Naive thymus-derived CD8-positive, alpha-beta T cell (primary cell): ENCODE results near the gene ACSS1. TPM values are rescaled to one million over a fixed set of nuclear protein-coding genes. Genes with fewer than 3 reads are reported as not detected.

Experiments used
- ATAC-seq, 2 donors: fragments of 150-1000 bp; cut with Tn5 transposase in 1 of 2; sonication (Bioruptor Pico), chemical (Tn5 transposase) in 1 of 2; 1 replicate in 1 of 2; 2 replicates in 1 of 2; pipeline ENCODE4 v1.10.0; 2021; ENCODE audit warnings: mild to moderate bottlenecking in 2 of 2, moderate library complexity in 2 of 2
- POLR2A ChIA-PET: fragments of 350-600 bp; sonication (Branson Sonifier 250); formaldehyde crosslinking; loops from one replicate; lab custom pipeline; 2021; ENCODE audit warnings: antibody characterized with exemption; lab: Charles Lee
- DNase-seq, 10 donors: peaks; one replicate each; pipeline versions ENCODE4 v3.0.0 to v3.0.0-alpha.2; 2020 to 2022
- H3K27ac Mint-ChIP-seq, 10 donors: one replicate each; pipeline ENCODE4 v1.8.0; 2020 to 2022; ENCODE audit warnings: mild to moderate bottlenecking in 10 of 10, mixed read lengths in 10 of 10, moderate library complexity in 4 of 10, inconsistent platforms in 1 of 10
- H3K27me3 Mint-ChIP-seq, 5 donors: one replicate each; pipeline ENCODE4 v1.8.0; 2021 to 2022; ENCODE audit warnings: mixed read lengths in 5 of 5
- H3K36me3 Mint-ChIP-seq, 3 donors: one replicate each; pipeline ENCODE4 v1.8.0; 2020 to 2022; ENCODE audit warnings: mixed read lengths in 3 of 3, mild to moderate bottlenecking in 2 of 3, inconsistent platforms in 1 of 3
- H3K4me1 Mint-ChIP-seq, 4 donors: one replicate each; pipeline ENCODE4 v1.8.0; 2021 to 2022; ENCODE audit warnings: mixed read lengths in 4 of 4
- H3K4me3 Mint-ChIP-seq, 10 donors: one replicate each; pipeline ENCODE4 v1.8.0; 2020 to 2022; ENCODE audit warnings: mild to moderate bottlenecking in 10 of 10, mixed read lengths in 10 of 10, moderate library complexity in 6 of 10, inconsistent platforms in 1 of 10
- H3K9me3 Mint-ChIP-seq, 9 donors: one replicate each; pipeline ENCODE4 v1.8.0; 2020 to 2022; ENCODE audit warnings: mixed read lengths in 9 of 9, mild to moderate bottlenecking in 3 of 9, inconsistent platforms in 1 of 9, moderate library complexity in 1 of 9
- polyA plus RNA-seq, 3 donors: library from polyadenylated mRNA; unstranded; fragments of 300-500 nt; fragmentation: Illumina TruSeq; gene quantifications; one replicate each; pipeline ENCODE4 v1.2.3, GENCODE V29; 2021
- total RNA-seq, 8 experiments: library from RNA in 2 of 8; stranded (reverse) in 2 of 8; gene quantifications; one replicate each; pipeline ENCODE4 v1.2.3 and lab custom pipeline; 2021 to 2026

The ACSS1 gene
- total and polyA plus RNA-seq, 5 experiments from 2014 or later = 45.2 to 57.8 (median 48.2) TPM

DNA sequence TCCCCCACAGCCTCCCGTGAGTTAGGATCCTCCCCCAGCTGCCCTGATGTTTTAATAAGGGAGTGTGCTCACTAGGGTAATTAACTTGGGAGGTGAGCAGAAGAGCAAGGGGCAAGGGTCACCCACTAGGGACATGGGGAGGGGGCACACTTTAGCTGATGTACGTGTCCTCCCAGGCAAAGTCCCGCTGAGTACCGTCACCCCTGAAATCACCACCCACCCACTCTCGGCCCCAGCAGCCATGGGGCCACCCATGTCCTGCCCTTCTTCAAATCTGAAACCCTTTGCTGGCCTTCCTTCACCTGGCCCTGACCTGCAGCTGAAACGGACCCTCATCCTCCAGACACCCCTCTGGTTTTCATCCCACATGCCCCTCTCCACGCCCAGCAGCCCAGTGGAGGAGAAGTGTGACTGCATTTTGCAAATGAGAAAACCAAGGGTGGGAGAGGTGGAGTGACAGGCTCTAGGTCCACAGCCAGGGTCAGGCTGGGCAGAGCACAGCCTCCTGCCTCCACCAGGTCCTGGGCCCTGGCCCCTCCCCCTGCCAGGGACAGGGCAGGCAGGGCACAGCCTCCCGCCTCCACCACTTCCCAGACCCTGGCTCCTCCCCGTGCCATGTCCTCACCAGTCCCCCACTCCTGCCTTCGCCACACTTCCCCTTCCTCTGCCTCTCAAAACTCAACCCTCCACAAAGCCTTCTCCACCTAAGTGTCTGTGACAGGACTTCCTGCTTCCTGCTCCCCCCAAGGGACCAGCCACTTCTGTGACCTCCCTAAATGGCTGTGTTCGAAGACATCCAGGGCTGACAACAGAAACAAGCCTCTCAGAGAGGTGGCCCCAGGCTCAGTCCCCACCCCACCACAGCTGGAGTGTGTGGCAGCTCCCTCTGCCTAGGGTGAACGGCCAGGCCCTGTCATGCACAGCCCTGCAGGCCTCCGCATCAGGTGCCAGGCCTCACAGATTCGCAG lies 15.1 kb downstream of the ACSS1 start:
- peaks cover 16 to 61% (median 45%) of the 10 kb centered on the region in 4 donors for H3K4me1 Mint-ChIP-seq
- peak overlapping the region; percentile 93 to 98 (median 95) for H3K27ac Mint-ChIP-seq
- POLR2A ChIA-PET = interaction anchor here (1.6 to 3.5 kb wide), 2 partner anchors 15 to 22 kb away, joined by 4 to 43 read pairs; partner anchors contain the start of gene ACSS1
- H3K36me3 Mint-ChIP-seq = peaks cover 0 to 21% (median 2%) of the 10 kb centered on the region in 3 donors
- peak overlapping the region in 9 of 10 donors; percentile 66 to 87 (median 73) for H3K4me3 Mint-ChIP-seq
- H3K27me3 Mint-ChIP-seq = no peaks in the 10 kb centered on the region
- H3K9me3 Mint-ChIP-seq = no peaks in the 10 kb centered on the region
- ATAC-seq = peak; percentile 86 to 90
- DNase-seq = peak; percentile 19 to 78 (median 62)

DNA sequence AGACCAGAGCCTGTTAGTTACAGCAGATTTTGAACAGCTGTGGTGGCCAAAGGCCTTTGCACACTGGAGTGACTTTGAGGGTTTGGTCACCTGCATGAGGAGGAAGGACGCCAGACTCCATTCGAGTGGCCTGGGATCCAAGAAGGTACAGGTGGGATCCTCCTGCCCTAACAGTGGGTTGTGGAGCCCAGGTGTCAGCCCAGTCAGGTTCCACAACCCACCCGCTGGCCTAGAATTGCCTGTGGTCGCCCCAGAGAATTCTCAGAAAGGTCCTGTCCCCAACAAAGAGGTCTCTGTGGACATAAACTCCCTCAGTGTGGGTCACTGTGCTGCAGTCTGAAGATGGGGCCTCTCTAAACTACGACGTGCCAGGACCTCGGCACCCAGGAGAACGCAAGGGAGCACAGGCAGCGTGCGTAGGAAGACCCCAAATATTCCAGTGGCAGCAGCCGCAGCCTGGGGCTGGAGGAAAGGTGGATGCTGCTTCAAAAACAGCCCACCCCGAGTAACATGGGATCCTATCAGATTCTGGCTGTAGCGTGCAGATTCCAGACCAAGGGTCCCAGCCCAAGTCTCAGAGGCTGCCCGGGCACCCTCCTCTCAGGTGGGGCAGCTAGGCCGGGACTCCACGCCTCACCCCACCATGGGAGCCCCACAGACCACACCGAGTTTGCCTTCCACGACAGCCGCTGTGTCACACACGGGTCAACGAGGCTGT lies 16.0 kb downstream of the ACSS1 start:
- DNase-seq (peak in 1 of 10 donors; percentile 48), ATAC-seq (no peak)
- POLR2A ChIA-PET = interaction anchor here (1.6 to 3.5 kb wide), 2 partner anchors 16 to 23 kb away, joined by 4 to 43 read pairs; partner anchors contain the start of gene ACSS1
- Mint-ChIP-seq H3K36me3 (peaks cover 0 to 14% (median 2%) of the 10 kb centered on the region in 3 donors), H3K9me3 (no peaks in the 10 kb centered on the region), H3K27ac (peak overlapping the region; percentile 93 to 98 (median 95)), H3K27me3 (no peaks in the 10 kb centered on the region), H3K4me1 (peaks cover 21 to 68% (median 50%) of the 10 kb centered on the region in 4 donors), H3K4me3 (peak overlapping the region in 5 of 10 donors; percentile 20 to 87 (median 66))

DNA sequence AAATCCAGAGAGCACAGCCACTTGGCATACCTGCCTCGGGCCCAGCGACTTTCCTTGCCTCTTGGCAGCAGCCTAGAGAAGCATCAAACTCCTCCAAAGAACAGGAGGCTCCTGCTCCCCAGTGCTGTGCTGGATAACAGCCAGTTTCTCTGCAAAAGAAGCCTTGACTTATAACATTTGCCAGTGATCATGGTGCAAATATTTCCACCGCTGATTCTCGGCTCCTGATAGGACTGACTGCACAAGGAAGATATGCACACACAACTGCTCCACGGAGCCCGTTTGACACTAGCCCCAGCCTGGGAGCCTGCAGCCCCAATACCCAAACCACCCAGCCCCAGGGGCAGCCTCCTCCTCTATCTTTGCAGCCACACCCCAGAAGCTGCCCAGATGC lies 17.5 kb downstream of the ACSS1 start:
- Mint-ChIP-seq H3K27ac (peak overlapping the region; percentile 69 to 94 (median 80)), H3K9me3 (no peaks in the 10 kb centered on the region), H3K4me1 (peaks cover 33 to 81% (median 65%) of the 10 kb centered on the region in 4 donors), H3K4me3 (peak overlapping the region in 1 of 10 donors; percentile 10), H3K27me3 (no peaks in the 10 kb centered on the region), H3K36me3 (peaks cover 0 to under 1% (median 0%) of the 10 kb centered on the region in 3 donors)
- POLR2A ChIA-PET = no interaction called here
- no peak for ATAC-seq
- peak in 1 of 10 donors; percentile 35 for DNase-seq

DNA sequence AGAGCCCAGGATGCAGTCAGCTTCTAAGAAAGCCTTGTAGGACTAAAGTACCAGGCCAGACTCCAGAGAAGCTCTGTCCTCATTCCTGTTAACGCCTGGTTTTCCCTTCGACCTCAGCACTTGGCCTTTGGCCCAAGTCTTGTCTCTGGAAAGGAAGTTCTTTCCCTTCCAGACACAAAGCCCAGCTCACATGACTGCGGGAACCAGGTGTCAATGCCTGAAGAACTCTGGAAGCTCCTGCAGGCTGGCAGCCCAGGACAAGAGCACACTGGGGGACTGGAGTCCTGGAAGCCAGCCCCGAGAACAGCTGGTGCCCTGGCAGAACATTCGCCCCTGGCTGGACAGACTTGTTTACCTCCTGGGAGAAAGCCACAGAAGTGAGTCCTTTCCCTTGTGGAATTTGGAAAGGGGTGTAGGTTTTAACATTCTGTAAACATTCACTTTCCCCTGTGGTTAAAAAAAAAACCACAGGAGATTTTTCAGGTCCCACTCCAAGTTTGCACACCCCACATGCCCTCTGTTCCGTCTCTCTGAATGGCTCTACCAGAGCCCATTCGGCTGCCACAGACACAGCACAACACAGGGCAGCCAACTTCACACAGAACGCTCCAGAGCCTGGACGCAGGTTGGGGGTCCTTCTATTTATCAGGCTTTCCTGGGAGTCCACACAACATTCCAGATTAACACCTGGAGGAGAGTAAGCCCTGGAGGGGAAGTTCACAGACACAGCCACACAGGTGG lies 18.1 kb downstream of the ACSS1 start:
- H3K27me3 Mint-ChIP-seq = no peaks in the 10 kb centered on the region
- peak in 1 of 10 donors; percentile 50 for DNase-seq
- H3K9me3 Mint-ChIP-seq = no peaks in the 10 kb centered on the region
- no peak overlapping the region for H3K4me3 Mint-ChIP-seq
- ATAC-seq = no peak
- POLR2A ChIA-PET = no interaction called here
- no peaks in the 10 kb centered on the region for H3K36me3 Mint-ChIP-seq
- H3K4me1 Mint-ChIP-seq = peaks cover 33 to 84% (median 69%) of the 10 kb centered on the region in 4 donors
- H3K27ac Mint-ChIP-seq = peak overlapping the region; percentile 69 to 94 (median 80)

DNA sequence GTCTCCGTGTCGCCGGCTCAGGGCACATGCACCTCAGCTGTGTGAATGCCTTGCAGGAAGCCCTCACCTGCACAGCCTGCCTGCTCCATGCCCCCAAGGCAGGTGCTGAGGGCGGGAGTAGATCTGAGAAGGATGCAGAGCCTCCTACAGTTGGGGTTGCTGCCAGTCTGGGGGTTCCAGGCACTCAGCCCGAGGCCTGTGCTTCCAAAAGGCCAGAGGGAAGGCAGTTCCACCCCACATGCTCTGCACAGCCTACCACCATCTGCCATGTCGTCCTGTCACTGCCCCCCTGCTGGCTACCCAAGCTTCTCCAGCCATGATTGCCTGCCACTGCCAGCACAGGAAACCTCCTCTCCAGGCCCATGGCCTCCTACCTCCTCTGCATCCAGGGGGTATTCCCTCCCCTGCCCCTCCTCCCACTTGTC lies 19.3 kb downstream of the ACSS1 start:
- POLR2A ChIA-PET = interaction anchor here (0.7 to 2.1 kb wide), 2 partner anchors 8 to 46 kb away, joined by 3 to 7 read pairs; partner anchors contain the start of gene APMAP
- peak overlapping the region; percentile 69 to 96 (median 93) for H3K27ac Mint-ChIP-seq
- peaks cover 33 to 82% (median 74%) of the 10 kb centered on the region in 4 donors for H3K4me1 Mint-ChIP-seq
- H3K36me3 Mint-ChIP-seq = no peaks in the 10 kb centered on the region
- H3K27me3 Mint-ChIP-seq = no peaks in the 10 kb centered on the region
- ATAC-seq (no peak), DNase-seq (peak in 1 of 10 donors; percentile 22)
- no peak overlapping the region for H3K4me3 Mint-ChIP-seq
- H3K9me3 Mint-ChIP-seq = no peaks in the 10 kb centered on the region

DNA sequence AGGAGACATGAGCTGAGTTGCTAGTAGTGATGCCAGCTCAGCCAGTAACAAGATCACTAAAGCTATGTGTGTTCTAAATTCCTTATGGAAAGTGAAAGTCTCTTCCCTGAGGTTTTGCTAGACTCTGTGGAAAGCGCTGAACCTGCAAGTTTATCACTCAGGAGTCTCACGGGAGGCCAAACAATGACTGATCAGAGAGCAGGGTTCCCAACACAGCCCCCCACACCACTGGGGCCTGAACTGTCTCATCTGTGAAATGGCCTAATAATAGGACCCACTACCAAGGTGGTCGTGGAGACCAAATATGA lies 19.9 kb downstream of the ACSS1 start:
- Mint-ChIP-seq H3K4me3 (peak overlapping the region in 5 of 10 donors; percentile 41 to 65 (median 55)), H3K4me1 (peaks cover 33 to 79% (median 73%) of the 10 kb centered on the region in 4 donors), H3K36me3 (no peaks in the 10 kb centered on the region), H3K27ac (peak overlapping the region; percentile 86 to 96 (median 93)), H3K9me3 (no peaks in the 10 kb centered on the region), H3K27me3 (no peaks in the 10 kb centered on the region)
- DNase-seq = no peak
- no peak for ATAC-seq
- POLR2A ChIA-PET = interaction anchor here (0.7 to 2.8 kb wide), 4 partner anchors 9 to 46 kb away, joined by 3 to 23 read pairs (median 5); partner anchors contain the start of genes ACSS1 and APMAP

DNA sequence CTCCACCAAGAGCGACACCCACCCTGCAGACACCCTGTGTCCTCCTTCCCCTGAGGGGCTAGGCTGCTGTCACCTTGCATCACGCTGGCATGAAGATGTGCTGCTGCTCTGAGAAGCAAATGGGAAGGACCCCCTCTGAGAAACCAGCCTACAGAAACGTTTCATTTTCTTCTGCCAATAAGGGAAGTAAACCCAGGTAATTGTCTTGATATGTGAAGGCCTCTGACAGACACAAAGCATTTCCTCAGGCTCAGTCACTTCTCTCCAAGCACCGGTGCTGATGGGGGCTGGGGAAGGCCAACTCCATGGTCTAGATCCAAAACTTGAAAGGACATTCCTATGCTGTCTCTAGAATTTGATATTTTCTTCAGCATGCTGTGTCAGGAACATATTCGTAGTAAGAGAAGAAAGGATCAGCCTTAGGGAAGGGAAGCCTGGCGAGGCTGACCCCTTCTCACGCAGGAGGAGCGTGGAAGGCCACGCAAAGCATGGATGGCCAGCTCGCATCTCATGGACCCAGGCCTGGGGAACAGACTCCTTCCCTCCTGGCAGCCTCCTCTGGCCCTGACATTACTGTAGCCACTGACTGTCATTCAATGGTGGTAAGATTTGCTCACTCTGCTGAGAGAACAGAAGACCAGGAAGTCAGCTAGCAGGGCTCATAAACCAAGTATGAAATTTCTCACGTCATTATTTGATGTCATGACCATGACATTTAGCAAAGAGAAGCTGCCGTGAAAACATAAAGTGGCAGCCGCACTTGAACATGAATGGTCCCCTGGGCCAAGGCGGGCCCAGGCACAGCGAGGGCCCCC lies 20.4 kb downstream of the ACSS1 start:
- Mint-ChIP-seq H3K9me3 (no peaks in the 10 kb centered on the region), H3K36me3 (peaks cover 0 to 5% (median 0%) of the 10 kb centered on the region in 3 donors), H3K4me1 (peaks cover 30 to 73% (median 68%) of the 10 kb centered on the region in 4 donors), H3K4me3 (peak overlapping the region in 9 of 10 donors; percentile 29 to 71 (median 55)), H3K27ac (peak overlapping the region; percentile 86 to 96 (median 93)), H3K27me3 (no peaks in the 10 kb centered on the region)
- DNase-seq (peak in 5 of 10 donors; percentile 9 to 63 (median 40)), ATAC-seq (peak; percentile 71 to 83)
- POLR2A ChIA-PET = interaction anchor here (0.7 to 2.8 kb wide), 5 partner anchors 8 to 45 kb away, joined by 3 to 23 read pairs (median 6); partner anchors contain the start of genes ACSS1 and APMAP

DNA sequence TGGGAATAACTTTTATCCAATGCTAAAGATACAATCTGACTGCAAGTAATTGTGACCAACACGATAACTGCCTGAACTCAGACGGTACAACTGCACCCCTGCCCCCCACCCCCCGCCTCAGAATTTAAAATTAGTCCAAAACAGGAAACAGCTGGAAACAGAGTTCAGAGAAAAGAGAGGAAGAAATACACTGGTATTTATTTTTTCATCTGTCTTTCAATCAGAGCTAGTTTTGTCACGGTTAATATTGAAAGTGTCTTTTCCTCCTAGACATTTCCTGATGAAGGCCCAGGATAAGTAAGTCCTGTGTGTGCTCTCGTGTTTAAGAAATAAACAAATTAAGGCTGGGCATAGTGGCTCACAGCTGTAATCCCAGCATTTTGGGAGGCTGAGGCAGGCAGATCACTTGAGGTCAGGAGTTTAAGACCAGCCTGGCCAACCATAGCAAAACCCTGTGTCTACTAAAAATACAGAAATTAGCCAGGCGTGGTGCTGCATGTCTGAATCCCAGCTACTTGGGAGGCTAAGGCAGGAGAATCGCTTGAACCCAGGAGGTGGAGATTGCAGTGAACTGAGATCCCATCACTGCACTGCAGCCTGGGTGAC lies 21.5 kb downstream of the ACSS1 start:
- Mint-ChIP-seq H3K27me3 (no peaks in the 10 kb centered on the region), H3K9me3 (no peaks in the 10 kb centered on the region), H3K4me3 (peak overlapping the region; percentile 40 to 80 (median 68)), H3K27ac (peak overlapping the region; percentile 86 to 96 (median 93)), H3K4me1 (peaks cover 29 to 66% (median 60%) of the 10 kb centered on the region in 4 donors), H3K36me3 (peaks cover 0 to 10% (median 3%) of the 10 kb centered on the region in 3 donors)
- DNase-seq = peak in 1 of 10 donors; percentile 27
- no peak for ATAC-seq
- POLR2A ChIA-PET = interaction anchor here (0.6 to 2.8 kb wide), 7 partner anchors 9 to 648 kb away, joined by 3 to 23 read pairs (median 4); partner anchors contain the start of gene ACSS1

DNA sequence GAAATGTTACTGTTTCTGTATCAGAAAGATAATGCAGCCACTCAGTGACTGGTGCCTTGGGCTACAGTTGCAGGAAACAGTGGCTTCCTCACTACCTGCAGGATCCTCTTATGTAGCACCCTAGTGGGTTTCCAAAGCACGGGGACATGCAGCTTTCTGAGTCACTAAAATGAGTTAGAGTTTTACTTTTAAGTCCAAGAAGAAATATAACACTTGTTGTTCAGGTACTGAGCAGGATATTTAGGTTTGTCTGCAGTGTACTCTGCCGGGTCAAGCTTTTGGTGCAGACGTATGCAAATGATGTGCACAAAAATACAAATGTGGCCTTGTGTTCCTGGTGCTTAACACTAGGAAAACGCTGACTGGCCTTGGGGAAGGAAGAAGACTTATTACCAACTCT lies 22.0 kb downstream of the ACSS1 start:
- H3K4me1 Mint-ChIP-seq = peaks cover 29 to 64% (median 57%) of the 10 kb centered on the region in 4 donors
- ATAC-seq = peak; percentile 62 to 67
- peak overlapping the region; percentile 40 to 80 (median 68) for H3K4me3 Mint-ChIP-seq
- peaks cover 0 to 11% (median 5%) of the 10 kb centered on the region in 3 donors for H3K36me3 Mint-ChIP-seq
- no peaks in the 10 kb centered on the region for H3K27me3 Mint-ChIP-seq
- no peaks in the 10 kb centered on the region for H3K9me3 Mint-ChIP-seq
- H3K27ac Mint-ChIP-seq = peak overlapping the region; percentile 75 to 96 (median 93)
- peak in 4 of 10 donors; percentile 18 to 63 (median 34) for DNase-seq
- POLR2A ChIA-PET = interaction anchor here (0.6 to 2.8 kb wide), 4 partner anchors 9 to 55 kb away, joined by 3 to 23 read pairs (median 4); partner anchors contain the start of gene ACSS1

DNA sequence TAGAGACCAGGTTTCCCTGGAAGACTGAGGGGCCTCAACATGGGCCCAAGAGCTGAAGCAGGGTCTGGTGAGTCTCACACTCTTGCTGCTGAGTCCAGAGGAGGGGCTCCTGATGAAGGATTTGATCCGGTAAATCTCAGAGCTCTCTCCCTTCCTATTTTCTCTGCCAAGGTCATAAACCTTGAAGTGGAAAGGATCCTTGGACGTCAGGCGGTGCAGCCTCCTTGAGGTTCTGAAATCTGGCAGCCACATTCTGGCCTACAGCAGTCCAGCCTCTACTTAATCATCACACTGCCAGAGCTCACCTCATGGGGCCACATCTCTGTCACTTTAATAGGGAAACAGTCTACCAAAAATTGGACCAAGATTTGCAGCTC lies 24.0 kb downstream of the ACSS1 start:
- Mint-ChIP-seq H3K27me3 (no peaks in the 10 kb centered on the region), H3K4me1 (peaks cover 34 to 66% (median 58%) of the 10 kb centered on the region in 4 donors), H3K4me3 (no peak overlapping the region), H3K27ac (no peak overlapping the region), H3K9me3 (no peaks in the 10 kb centered on the region), H3K36me3 (peaks cover 0 to 27% (median 21%) of the 10 kb centered on the region in 3 donors)
- POLR2A ChIA-PET = interaction anchor here (1.9 kb wide), 1 partner anchor 24 kb away, joined by 9 read pairs; the partner anchor contains the start of gene ACSS1
- ATAC-seq (no peak), DNase-seq (no peak)
